Measurements from ENCODE around the gene ZC3H10. TPM values are rescaled to one million over a fixed set of nuclear protein-coding genes. Genes with fewer than 3 reads are reported as not detected.

Gene ZC3H10
- total RNA-seq, 4 donors from 2014 or later: 2.1 to 5.6 (median 3.4) TPM

DNA sequence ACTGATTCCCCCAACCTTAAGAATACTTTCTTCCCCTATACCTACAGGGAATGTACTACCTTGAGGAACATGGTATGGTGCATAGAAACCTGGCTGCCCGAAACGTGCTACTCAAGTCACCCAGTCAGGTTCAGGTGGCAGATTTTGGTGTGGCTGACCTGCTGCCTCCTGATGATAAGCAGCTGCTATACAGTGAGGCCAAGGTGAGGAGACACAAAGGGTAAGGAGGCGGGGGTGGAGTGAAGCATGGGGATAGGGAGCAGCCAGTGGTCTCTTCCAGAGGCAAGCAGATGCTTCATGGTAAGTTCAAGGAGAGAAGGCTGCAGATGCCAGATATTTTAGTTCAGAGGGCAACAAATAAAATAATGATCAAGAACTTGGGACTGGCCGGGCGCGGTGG is 20.3 kb upstream of the ZC3H10 start:
- no peak overlapping the region for H3K4me3 ChIP-seq
- peaks cover 2% of the 10 kb centered on the region for H3K4me1 ChIP-seq
- H3K9me3 ChIP-seq: no peaks in the 10 kb centered on the region
- H3K36me3 ChIP-seq: peaks cover 67% of the 10 kb centered on the region
- DNase-seq (ENCODE audit: low spot score in 2 of 2): no peak
- no peak overlapping the region for H3K27ac ChIP-seq
- TF ChIP-seq POLR2A (IDR thresholded peaks at IDR 0.05) (no peak), EP300 (IDR thresholded peaks at IDR 0.05) (no peak), POLR2AphosphoS5 (IDR thresholded peaks at IDR 0.05) (no peak)
- TF ChIP-seq, protein P1, sequence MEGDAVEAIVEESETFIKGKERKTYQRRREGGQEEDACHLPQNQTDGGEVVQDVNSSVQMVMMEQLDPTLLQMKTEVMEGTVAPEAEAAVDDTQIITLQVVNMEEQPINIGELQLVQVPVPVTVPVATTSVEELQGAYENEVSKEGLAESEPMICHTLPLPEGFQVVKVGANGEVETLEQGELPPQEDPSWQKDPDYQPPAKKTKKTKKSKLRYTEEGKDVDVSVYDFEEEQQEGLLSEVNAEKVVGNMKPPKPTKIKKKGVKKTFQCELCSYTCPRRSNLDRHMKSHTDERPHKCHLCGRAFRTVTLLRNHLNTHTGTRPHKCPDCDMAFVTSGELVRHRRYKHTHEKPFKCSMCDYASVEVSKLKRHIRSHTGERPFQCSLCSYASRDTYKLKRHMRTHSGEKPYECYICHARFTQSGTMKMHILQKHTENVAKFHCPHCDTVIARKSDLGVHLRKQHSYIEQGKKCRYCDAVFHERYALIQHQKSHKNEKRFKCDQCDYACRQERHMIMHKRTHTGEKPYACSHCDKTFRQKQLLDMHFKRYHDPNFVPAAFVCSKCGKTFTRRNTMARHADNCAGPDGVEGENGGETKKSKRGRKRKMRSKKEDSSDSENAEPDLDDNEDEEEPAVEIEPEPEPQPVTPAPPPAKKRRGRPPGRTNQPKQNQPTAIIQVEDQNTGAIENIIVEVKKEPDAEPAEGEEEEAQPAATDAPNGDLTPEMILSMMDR (IDR thresholded peaks at IDR 0.05): no peak
- WGBS: 93% methylated on average over 6 of the region's 6 CpGs
- no peaks in the 10 kb centered on the region for H3K27me3 ChIP-seq

DNA sequence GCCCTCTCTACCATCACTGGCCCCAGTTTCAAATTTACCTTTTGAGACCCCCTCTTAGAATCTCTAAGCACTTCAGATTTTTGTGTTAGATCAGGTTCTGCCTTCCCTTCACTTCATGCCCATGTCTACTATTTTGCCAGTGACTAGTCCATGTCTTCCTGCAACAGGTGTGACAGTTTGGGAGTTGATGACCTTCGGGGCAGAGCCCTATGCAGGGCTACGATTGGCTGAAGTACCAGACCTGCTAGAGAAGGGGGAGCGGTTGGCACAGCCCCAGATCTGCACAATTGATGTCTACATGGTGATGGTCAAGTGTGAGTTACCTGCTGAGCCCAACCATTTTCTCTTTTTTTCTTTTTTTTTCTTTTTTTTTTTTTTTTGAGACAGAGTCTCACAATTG is 19.5 kb upstream of the ZC3H10 start:
- Histone ChIP-seq H3K36me3 (peaks cover 61% of the 10 kb centered on the region), H3K27me3 (no peaks in the 10 kb centered on the region), H3K27ac (no peak overlapping the region), H3K4me3 (no peak overlapping the region), H3K4me1 (peaks cover 10% of the 10 kb centered on the region), H3K9me3 (no peaks in the 10 kb centered on the region)
- 79% methylated on average over 3 of the region's 3 CpGs for WGBS
- no peak for TF ChIP-seq POLR2AphosphoS5 (IDR thresholded peaks at IDR 0.05)
- TF ChIP-seq, protein P1 (IDR thresholded peaks at IDR 0.05): no peak
- no peak for DNase-seq (ENCODE audit: low spot score in 2 of 2)

DNA sequence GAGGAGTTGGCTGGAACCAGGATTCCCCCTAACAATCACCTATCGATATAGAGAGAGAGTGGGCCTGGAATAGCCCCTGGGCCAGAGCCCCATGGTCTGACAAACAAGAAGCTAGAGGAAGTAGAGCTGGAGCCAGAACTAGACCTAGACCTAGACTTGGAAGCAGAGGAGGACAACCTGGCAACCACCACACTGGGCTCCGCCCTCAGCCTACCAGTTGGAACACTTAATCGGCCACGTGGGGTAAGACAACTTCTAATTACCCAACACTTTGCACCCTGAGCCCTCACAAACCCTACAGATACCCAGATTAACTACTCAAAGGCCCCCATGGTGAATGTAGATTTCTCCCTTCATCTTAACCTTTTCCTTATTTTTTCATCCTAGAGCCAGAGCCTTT is 18.3 kb upstream of the ZC3H10 start:
- 47% methylated on average over 4 of the region's 4 CpGs for WGBS
- no peak overlapping the region for H3K4me3 ChIP-seq
- H3K9me3 ChIP-seq: no peaks in the 10 kb centered on the region
- peaks cover 49% of the 10 kb centered on the region for H3K36me3 ChIP-seq
- TF ChIP-seq, protein P1 (IDR thresholded peaks at IDR 0.05): no peak
- TF ChIP-seq POLR2A (IDR thresholded peaks at IDR 0.05) (no peak), EP300 (IDR thresholded peaks at IDR 0.05) (no peak), POLR2AphosphoS5 (IDR thresholded peaks at IDR 0.05) (no peak)
- DNase-seq (ENCODE audit: low spot score in 2 of 2): no peak
- H3K4me1 ChIP-seq: peaks cover 13% of the 10 kb centered on the region
- no peak overlapping the region for H3K27ac ChIP-seq
- no peaks in the 10 kb centered on the region for H3K27me3 ChIP-seq

DNA sequence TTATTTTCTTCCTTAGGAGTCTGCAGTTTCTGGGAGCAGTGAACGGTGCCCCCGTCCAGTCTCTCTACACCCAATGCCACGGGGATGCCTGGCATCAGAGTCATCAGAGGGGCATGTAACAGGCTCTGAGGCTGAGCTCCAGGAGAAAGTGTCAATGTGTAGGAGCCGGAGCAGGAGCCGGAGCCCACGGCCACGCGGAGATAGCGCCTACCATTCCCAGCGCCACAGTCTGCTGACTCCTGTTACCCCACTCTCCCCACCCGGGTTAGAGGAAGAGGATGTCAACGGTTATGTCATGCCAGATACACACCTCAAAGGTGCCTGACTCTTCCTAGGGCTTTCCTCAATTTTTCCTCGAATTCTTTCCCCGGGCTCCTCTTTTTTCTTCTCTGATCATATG is 17.0 kb upstream of the ZC3H10 start:
- TF ChIP-seq EP300 (IDR thresholded peaks at IDR 0.05) (no peak), POLR2AphosphoS5 (IDR thresholded peaks at IDR 0.05) (no peak), POLR2A (IDR thresholded peaks at IDR 0.05) (no peak)
- TF ChIP-seq, protein P1 (IDR thresholded peaks at IDR 0.05): no peak
- H3K4me3 ChIP-seq: no peak overlapping the region
- no peaks in the 10 kb centered on the region for H3K9me3 ChIP-seq
- no peak overlapping the region for H3K27ac ChIP-seq
- peaks cover 26% of the 10 kb centered on the region for H3K4me1 ChIP-seq
- WGBS: 81% methylated on average over 14 of the region's 14 CpGs
- no peak for DNase-seq (ENCODE audit: low spot score in 2 of 2)
- H3K27me3 ChIP-seq: no peaks in the 10 kb centered on the region
- peaks cover 37% of the 10 kb centered on the region for H3K36me3 ChIP-seq

DNA sequence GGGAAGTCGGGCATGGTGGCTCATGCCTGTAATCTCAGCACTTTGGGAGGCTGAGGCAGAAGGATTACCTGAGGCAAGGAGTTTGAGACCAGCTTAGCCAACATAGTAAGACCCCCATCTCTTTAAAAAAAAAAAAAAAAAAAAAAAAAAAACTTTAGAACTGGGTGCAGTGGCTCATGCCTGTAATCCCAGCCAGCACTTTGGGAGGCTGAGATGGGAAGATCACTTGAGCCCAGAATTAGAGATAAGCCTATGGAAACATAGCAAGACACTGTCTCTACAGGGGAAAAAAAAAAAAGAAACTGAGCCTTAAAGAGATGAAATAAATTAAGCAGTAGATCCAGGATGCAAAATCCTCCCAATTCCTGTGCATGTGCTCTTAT is 15.4 kb upstream of the ZC3H10 start:
- TF ChIP-seq, protein P1 (IDR thresholded peaks at IDR 0.05): no peak
- TF ChIP-seq POLR2A (IDR thresholded peaks at IDR 0.05) (no peak), POLR2AphosphoS5 (IDR thresholded peaks at IDR 0.05) (no peak), EP300 (IDR thresholded peaks at IDR 0.05) (no peak)
- no peak overlapping the region for H3K27ac ChIP-seq
- DNase-seq (ENCODE audit: low spot score in 2 of 2): no peak
- H3K27me3 ChIP-seq: no peaks in the 10 kb centered on the region
- no peaks in the 10 kb centered on the region for H3K9me3 ChIP-seq
- H3K4me1 ChIP-seq: peaks cover 34% of the 10 kb centered on the region
- peaks cover 32% of the 10 kb centered on the region for H3K36me3 ChIP-seq
- 75% methylated on average over 1 of the region's 1 CpG for WGBS
- H3K4me3 ChIP-seq: no peak overlapping the region

Data from suprapubic skin (tissue), 4 donors.